HG03025 (cell line): ENCODE measurements around the gene CCDC34.

Experiments
- ATAC-seq: cut with Tn5 transposase; IDR thresholded peaks from one replicate; pipeline ENCODE4 v1.9.1; 2021; ENCODE audit warnings: mild to moderate bottlenecking, moderate library complexity; ENCODE audit not compliant: unreplicated experiment, low FRiP score

Gene CCDC34

GRCh38 chr11:27362749-27363575 is at the start of gene CCDC34:
CCDC34 (minus strand) TSS chr11:27363215; CDS start chr11:27363194, 21 bp downstream.
- ATAC-seq, result peak; percentile 98

GRCh38 chr11:27412192-27412691 is 49.2 kb upstream of the CCDC34 start:
- ATAC-seq, result no peak

GRCh38 chr11:27411328-27411727 is 48.3 kb upstream of the CCDC34 start:
- ATAC-seq, result no peak

GRCh38 chr11:27410272-27410671 is 47.3 kb upstream of the CCDC34 start:
- no peak for ATAC-seq

GRCh38 chr11:27409742-27410141 is 46.7 kb upstream of the CCDC34 start:
- ATAC-seq, result no peak

GRCh38 chr11:27409049-27409448 is 46.0 kb upstream of the CCDC34 start:
- no peak for ATAC-seq

- ATAC-seq, result no peak
Measured at GRCh38 chr11:27408246-27408800, 45.3 kb upstream of the CCDC34 start.

DNA sequence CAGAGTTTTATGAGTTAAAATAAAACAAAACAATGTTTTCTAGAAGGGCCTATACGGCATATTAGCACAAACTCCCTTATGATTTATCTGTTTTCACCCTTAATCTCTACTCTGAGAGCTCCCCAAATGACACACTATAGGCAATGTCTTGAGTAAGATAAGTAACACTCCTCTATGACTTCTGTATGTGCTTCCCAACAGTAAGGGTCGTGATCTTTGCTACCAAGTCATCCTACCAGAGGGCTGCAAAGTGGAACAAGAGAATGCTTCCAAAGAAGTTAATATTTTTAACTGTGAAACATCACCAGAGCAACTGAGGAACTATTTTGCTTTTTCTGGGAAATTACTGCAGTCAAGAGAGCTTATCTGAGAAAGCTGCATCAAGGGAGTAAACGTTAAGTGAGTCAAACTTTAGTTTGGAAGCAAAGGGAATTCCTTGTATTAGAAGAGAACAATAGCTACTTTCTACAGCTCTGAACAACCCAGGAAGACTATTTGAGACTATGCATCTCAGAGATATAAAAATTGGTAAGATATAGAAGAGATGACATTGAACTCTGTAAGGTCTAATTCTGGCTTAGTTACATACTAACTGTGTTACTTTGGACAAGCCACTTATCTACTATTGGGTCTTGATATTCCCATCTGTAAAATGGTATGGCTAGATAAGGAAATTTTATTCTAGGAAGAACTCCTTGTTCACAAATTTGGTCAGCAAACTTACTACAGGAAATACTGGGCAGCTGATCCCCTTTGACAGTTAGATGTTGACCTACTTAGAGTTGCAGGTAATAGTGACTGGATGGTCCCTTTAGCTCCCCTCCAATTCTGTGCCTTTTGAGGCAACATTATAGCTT is 43.7 kb upstream of the CCDC34 start:
- ATAC-seq, result no peak

- no peak for ATAC-seq
Measured at GRCh38 chr11:27405134-27405533, 42.1 kb upstream of the CCDC34 start.

- ATAC-seq, result no peak
Measured at GRCh38 chr11:27404427-27404826, 41.4 kb upstream of the CCDC34 start.

- no peak for ATAC-seq
Measured at GRCh38 chr11:27403195-27403594, 40.2 kb upstream of the CCDC34 start.

DNA sequence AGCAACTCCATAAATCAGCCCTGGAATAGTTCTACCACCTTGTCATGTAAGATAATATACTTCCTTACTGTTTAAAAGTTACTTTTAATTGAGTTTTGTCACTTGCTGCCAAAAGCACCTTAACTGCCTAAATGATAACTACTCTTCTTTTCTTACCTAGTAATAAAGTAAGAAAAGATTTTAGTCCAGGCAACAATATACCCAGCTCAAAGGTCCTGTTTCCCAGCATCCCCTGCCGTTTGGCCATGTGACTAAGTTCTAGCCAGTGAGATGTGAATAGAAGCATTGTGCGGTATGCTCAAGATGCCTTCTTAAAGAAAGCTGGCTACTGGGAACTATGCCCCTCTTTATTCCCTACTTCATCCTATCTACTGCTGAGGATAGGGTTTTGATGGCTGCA is 39.4 kb upstream of the CCDC34 start:
- no peak for ATAC-seq

DNA sequence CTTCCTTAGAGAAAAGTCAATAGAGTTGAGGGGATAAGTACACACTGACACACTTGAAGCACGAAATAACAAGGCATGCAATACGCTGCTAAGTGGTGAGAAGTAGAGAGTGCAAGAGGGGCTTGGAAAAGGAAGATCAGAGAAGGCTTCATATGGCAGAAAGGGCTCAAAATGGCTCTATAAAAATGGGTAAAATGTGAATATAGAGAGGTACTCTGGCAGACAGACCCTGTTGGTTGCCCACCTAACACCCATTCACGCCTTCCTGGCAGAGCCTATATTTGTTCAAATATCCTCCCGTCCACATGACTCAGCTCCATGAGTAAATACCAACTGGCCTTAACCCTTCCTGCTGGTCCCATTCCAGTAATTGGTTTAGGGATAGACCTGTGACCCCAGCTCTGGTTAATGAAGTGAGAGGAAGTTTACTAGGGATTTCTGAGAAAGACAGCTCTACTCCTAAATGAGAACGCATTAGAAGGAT is 38.9 kb upstream of the CCDC34 start:
- no peak for ATAC-seq

- ATAC-seq, result no peak
Measured at GRCh38 chr11:27401280-27401832, 38.3 kb upstream of the CCDC34 start.

DNA sequence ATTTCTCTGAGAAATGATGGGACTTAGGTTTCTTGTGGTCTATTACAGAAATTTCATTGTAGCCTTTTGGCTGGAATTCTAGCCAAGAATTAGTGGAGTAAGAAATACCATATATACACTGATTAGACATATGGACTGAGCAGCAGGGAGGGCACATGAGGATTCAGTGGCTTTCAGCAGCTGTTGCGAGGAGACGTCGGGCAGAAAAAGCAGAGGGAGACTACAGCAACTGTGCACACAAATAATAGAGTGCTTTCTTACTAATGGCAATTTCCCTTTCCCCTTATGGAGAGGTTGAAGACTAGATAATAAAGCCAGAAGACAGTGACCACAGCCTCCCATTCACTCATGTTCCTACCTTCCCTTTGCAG is 35.4 kb upstream of the CCDC34 start:
- ATAC-seq, result no peak

GRCh38 chr11:27397624-27398399 is 34.8 kb upstream of the CCDC34 start:
- ATAC-seq, result no peak

DNA sequence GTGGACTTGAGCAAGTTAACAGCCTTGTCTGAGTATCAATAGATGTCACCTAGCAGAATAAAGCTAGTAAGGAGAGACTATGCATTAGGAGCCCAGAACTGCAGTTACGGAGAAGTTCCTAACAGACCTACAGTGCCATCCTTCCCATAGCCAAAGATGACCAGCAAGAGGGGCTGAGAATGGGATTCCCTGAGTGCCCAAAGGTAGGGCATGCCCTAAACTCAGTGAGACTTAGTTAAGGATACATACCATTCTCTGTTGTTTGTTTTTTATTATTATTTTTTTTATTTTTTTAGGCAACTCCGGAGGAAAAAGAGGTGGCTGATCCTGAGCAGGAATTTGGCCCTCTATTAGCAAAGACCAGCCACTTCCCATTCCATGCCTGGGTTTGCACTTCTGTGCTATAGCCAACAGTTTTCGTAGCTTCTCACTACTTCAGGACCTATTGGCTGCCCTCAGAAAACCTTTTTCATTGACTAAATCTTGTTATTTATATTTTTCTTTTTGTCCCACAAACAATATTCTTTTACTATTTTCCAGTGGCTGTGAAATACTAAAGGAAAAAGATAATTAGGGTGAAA is 33.3 kb upstream of the CCDC34 start:
- ATAC-seq, result no peak

- no peak for ATAC-seq
Measured at GRCh38 chr11:27395556-27396258, 32.7 kb upstream of the CCDC34 start.

DNA sequence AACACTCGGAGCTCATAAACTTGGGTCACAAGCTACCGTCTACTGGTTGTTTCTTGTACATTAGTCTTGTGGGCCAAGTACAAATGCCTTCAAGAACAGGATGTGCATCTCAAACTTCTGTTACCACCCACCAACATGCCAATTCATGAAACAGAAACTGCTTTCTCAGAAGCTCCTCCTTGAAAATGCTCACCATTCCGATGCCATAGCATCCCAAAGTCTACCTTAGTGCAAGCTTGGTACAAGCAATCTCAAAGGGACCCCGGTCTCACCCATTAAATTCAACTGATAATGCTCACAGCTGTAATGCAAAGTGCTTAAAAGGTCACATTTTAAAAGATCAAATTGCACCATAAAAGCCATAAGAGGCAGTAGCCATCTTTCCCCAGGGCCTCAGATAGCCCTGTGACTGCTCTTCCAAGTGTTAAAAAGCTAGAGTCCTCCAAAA is 31.8 kb upstream of the CCDC34 start:
- no peak for ATAC-seq
